Ishikawa (cell line): ENCODE measurements around the gene TARDBP.

ENCODE experiments used
- CEBPB ChIP-seq: IDR thresholded peaks from 2 replicates; pipeline ENCODE4 v1.6.1; 2012
- EGR1 ChIP-seq: IDR thresholded peaks from 2 replicates; pipeline ENCODE4 v1.6.1; 2012
- MAX ChIP-seq: IDR thresholded peaks from 2 replicates; pipeline ENCODE4 v1.6.1; 2012
- NFIC ChIP-seq: IDR thresholded peaks from 2 replicates; pipeline ENCODE4 v1.6.1; 2012
- RAD21 ChIP-seq: IDR thresholded peaks from 2 replicates; pipeline ENCODE4 v1.6.1; 2012; ENCODE audit warnings: low read depth
- TAF1 ChIP-seq: IDR thresholded peaks from 2 replicates; pipeline ENCODE4 v1.6.1; 2012; ENCODE audit warnings: low read depth, mild to moderate bottlenecking
- USF1 ChIP-seq: IDR thresholded peaks from 2 replicates; pipeline ENCODE4 v1.6.1; 2012
- ZBTB7A ChIP-seq: IDR thresholded peaks from 2 replicates; pipeline ENCODE4 v1.6.1; 2012; ENCODE audit warnings: low read depth

- TF ChIP-seq NFIC (no peak), ZBTB7A (no peak), CEBPB (no peak), MAX (no peak), USF1 (no peak), TAF1 (no peak), EGR1 (no peak), RAD21 (no peak)
Observed at GRCh38 chr1:10989095-10989494, 23.4 kb upstream of the TARDBP start.
